Body of pancreas (tissue), 4 donors: ENCODE results near the gene SLC25A36.
"Not testable (repeated sequence)": the region's sequence is repeated elsewhere in the genome, so short reads cannot be mapped to it uniquely, and the experiment has no call there.

Experiments used
- CTCF ChIP-seq, 7 experiments: fragments of 450-650 bp in 4 of 7; fragments of 200-600 bp in 3 of 7; sonication (generic) in 3 of 7; IDR thresholded peaks; one replicate each; pipeline ENCODE4 v1.5.1; 2016 to 2019; ENCODE audit warnings: antibody characterized with exemption in 7 of 7
- POLR2A ChIP-seq, 3 donors: fragments of 450-650 bp; IDR thresholded peaks; one replicate each; pipeline ENCODE4 v1.6.1; 2016; ENCODE audit warnings: antibody characterized with exemption in 3 of 3, mild to moderate bottlenecking in 2 of 3

- not testable (repeated sequence) for TF ChIP-seq CTCF, POLR2A (IDR thresholded peaks at IDR 0.05)
Measured at GRCh38 chr3:140994861-140995260, 53.2 kb downstream of the SLC25A36 start.
